ENCODE data around the gene MYH13. TPM values are rescaled to one million over a fixed set of nuclear protein-coding genes. Genes with fewer than 3 reads are reported as not detected.

Gene MYH13
- total RNA-seq, 2 experiments from 2014 or later: not detected

DNA sequence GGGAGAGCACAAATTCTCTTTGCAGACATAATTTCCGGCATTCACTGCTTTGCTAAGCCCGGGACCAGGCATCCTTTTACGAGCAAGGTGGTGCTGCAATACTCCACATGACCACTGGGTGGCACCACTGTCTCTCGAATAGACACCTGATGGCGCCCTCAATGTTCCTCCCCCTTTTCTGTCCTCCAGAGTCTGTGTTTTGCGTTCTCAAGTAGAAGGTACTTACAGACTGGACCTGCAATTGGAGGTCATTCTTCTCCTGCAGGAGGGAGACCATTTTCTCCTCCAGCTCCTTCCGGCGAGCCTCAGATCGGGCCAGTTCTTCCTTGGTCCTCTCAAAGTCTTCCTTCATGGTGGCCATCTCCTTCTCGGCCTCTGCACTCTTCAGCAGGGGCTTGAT lies 45.2 kb downstream of the MYH13 start:
- H2AFZ ChIP-seq (ENCODE audit: low read length): no peak overlapping the region
- no peak for TF ChIP-seq EZH2phosphoT487 (IDR thresholded peaks at IDR 0.05; ENCODE audit: borderline replicate concordance, low read depth, low read length)
- TF ChIP-seq, protein P1, sequence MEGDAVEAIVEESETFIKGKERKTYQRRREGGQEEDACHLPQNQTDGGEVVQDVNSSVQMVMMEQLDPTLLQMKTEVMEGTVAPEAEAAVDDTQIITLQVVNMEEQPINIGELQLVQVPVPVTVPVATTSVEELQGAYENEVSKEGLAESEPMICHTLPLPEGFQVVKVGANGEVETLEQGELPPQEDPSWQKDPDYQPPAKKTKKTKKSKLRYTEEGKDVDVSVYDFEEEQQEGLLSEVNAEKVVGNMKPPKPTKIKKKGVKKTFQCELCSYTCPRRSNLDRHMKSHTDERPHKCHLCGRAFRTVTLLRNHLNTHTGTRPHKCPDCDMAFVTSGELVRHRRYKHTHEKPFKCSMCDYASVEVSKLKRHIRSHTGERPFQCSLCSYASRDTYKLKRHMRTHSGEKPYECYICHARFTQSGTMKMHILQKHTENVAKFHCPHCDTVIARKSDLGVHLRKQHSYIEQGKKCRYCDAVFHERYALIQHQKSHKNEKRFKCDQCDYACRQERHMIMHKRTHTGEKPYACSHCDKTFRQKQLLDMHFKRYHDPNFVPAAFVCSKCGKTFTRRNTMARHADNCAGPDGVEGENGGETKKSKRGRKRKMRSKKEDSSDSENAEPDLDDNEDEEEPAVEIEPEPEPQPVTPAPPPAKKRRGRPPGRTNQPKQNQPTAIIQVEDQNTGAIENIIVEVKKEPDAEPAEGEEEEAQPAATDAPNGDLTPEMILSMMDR (conservative IDR thresholded peaks at IDR 0.05; ENCODE audit: low read length): peak; percentile 91
- H3K9me3 ChIP-seq (ENCODE audit: low read length): no peaks in the 10 kb centered on the region
- H3K36me3 ChIP-seq (ENCODE audit: insufficient read depth, low read length): no peaks in the 10 kb centered on the region
- peak; percentile 79 for DNase-seq (ENCODE audit: low spot score)
- H3K9me2 ChIP-seq (ENCODE audit: insufficient read depth, low read length): no peaks in the 10 kb centered on the region
- BruUV-seq (replicated peaks): no TSS peak
- POLR2A ChIA-PET: no interaction called here
- H3K4me2 ChIP-seq (ENCODE audit: low read length): no peak overlapping the region
- CTCF ChIA-PET (ENCODE audit: unreplicated experiment): no interaction called here
- no peak overlapping the region for H3K4me3 ChIP-seq (ENCODE audit: low read depth, low read length, poor library complexity, severe bottlenecking)
- H3K79me2 ChIP-seq (ENCODE audit: insufficient read depth, low read depth, low read length): no peaks in the 10 kb centered on the region
- intact Hi-C loops (cut with micrococcal nuclease; ENCODE audit: unreplicated experiment): loop anchor here (2.0 kb wide), 1 partner anchor 289 kb away; no protein-coding TSS in a partner anchor
- H3K4me1 ChIP-seq (ENCODE audit: insufficient read depth, low read length, poor library complexity, severe bottlenecking): no peaks in the 10 kb centered on the region
- H3K27ac ChIP-seq (ENCODE audit: low read depth, low read length, poor library complexity, severe bottlenecking): no peak overlapping the region
- no peaks in the 10 kb centered on the region for H4K20me1 ChIP-seq (ENCODE audit: insufficient read depth, low read length)

DNA sequence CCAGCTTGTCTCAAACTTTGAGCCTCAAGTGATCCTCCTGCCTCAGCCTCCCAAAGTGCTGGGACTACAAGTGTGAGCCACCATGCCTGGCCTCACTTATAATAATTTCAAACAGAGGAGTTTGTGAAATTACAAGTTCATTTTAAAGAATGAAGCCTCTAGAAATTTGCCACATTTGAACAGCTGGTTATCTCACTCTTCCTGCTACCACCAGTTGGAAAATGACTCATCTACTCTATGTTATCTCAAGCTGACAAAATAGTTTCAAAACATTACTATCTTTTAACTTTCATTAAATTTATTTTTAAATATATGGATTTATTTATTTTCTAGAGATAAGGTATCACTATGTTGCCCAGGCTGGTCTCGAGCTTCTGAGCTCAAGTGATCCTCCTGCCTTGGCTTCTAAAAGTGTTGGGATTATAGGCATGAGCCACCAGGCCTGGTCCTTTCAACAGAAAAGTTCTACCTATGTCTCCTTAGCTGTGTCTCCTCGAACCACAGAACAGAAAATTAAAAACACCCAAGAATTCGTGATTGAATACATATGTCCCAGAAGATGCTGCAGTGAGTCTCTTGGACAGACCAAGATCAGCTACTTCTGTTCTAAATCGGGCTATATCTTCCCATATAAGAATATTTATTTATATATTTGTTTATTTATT lies 47.6 kb downstream of the MYH13 start:
- Histone ChIP-seq H2AFZ (ENCODE audit: low read length) (no peak overlapping the region), H3K4me1 (ENCODE audit: insufficient read depth, low read length, poor library complexity, severe bottlenecking) (no peaks in the 10 kb centered on the region), H3K4me3 (ENCODE audit: low read depth, low read length, poor library complexity, severe bottlenecking) (no peak overlapping the region), H3K36me3 (ENCODE audit: insufficient read depth, low read length) (no peaks in the 10 kb centered on the region), H3K4me2 (ENCODE audit: low read length) (no peak overlapping the region), H4K20me1 (ENCODE audit: insufficient read depth, low read length) (no peaks in the 10 kb centered on the region), H3K79me2 (ENCODE audit: insufficient read depth, low read depth, low read length) (no peaks in the 10 kb centered on the region), H3K9me3 (ENCODE audit: low read length) (no peaks in the 10 kb centered on the region), H3K9me2 (ENCODE audit: insufficient read depth, low read length) (no peaks in the 10 kb centered on the region), H3K27ac (ENCODE audit: low read depth, low read length, poor library complexity, severe bottlenecking) (no peak overlapping the region)
- TF ChIP-seq, protein P1 (conservative IDR thresholded peaks at IDR 0.05; ENCODE audit: low read length): no peak
- no peak for TF ChIP-seq EZH2phosphoT487 (IDR thresholded peaks at IDR 0.05; ENCODE audit: borderline replicate concordance, low read depth, low read length)
- DNase-seq (ENCODE audit: low spot score): no peak
- intact Hi-C loops (cut with micrococcal nuclease; ENCODE audit: unreplicated experiment): no loop called here
- BruUV-seq (replicated peaks): no TSS peak
- ChIA-PET POLR2A (no interaction called here), CTCF (ENCODE audit: unreplicated experiment) (no interaction called here)

DNA sequence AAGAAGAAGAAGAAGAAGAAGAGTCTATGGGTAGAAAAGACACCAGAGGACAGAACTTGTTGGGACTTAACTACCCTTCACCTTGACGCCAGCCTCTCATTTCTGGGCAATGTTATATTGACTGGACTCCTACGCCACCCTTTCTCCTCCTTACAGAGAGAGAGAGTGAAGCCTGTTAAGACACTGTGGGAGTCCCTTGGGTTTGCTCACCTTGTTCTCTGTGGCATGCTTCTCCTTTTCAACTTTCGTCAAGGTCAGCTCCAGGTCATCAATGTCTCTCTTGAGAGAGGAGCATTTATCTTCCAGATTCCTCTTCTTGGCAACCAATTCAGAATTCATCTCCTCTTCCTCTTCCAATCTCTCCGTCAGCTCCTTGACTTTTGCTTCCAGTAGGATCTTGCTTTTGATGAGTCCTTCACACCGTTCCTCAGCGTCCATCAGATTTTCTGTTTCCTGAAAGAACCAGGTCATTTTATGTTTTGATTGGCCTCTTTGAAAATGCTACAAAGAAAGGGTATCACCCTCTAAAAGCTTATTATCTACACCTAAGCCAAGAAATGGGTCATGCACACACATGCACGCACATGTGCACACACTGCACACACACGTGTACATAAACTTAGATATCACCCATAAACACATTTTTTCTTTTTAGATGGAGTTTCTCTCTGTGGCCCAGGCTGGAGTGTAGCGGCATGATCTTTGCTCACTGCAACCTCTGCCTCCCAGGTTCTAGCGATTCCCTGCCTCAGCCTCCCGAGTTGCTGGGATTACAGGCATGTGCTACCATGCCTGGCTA lies 48.8 kb downstream of the MYH13 start:
- no peaks in the 10 kb centered on the region for H3K9me2 ChIP-seq (ENCODE audit: insufficient read depth, low read length)
- no TSS peak for BruUV-seq (replicated peaks)
- no peak overlapping the region for H3K27ac ChIP-seq (ENCODE audit: low read depth, low read length, poor library complexity, severe bottlenecking)
- H3K4me1 ChIP-seq (ENCODE audit: insufficient read depth, low read length, poor library complexity, severe bottlenecking): no peaks in the 10 kb centered on the region
- no peak overlapping the region for H3K4me3 ChIP-seq (ENCODE audit: low read depth, low read length, poor library complexity, severe bottlenecking)
- POLR2A ChIA-PET: no interaction called here
- H4K20me1 ChIP-seq (ENCODE audit: insufficient read depth, low read length): no peaks in the 10 kb centered on the region
- CTCF ChIA-PET (ENCODE audit: unreplicated experiment): no interaction called here
- no peaks in the 10 kb centered on the region for H3K79me2 ChIP-seq (ENCODE audit: insufficient read depth, low read depth, low read length)
- TF ChIP-seq, protein P1 (conservative IDR thresholded peaks at IDR 0.05; ENCODE audit: low read length): no peak
- TF ChIP-seq EZH2phosphoT487 (IDR thresholded peaks at IDR 0.05; ENCODE audit: borderline replicate concordance, low read depth, low read length): no peak
- no peaks in the 10 kb centered on the region for H3K9me3 ChIP-seq (ENCODE audit: low read length)
- H3K4me2 ChIP-seq (ENCODE audit: low read length): no peak overlapping the region
- H2AFZ ChIP-seq (ENCODE audit: low read length): no peak overlapping the region
- intact Hi-C loops (cut with micrococcal nuclease; ENCODE audit: unreplicated experiment): no loop called here
- no peaks in the 10 kb centered on the region for H3K36me3 ChIP-seq (ENCODE audit: insufficient read depth, low read length)
- no peak for DNase-seq (ENCODE audit: low spot score)
